ENCODE data around the gene FBN2. TPM values are rescaled to one million over a fixed set of nuclear protein-coding genes. Genes with fewer than 3 reads are reported as not detected.
"Not testable (repeated sequence)": the region's sequence is repeated elsewhere in the genome, so short reads cannot be mapped to it uniquely, and the experiment has no call there.

Gene FBN2
- total RNA-seq, 4 donors from 2014 or later = 0.24 to 1.3 (median 0.89) TPM

DNA sequence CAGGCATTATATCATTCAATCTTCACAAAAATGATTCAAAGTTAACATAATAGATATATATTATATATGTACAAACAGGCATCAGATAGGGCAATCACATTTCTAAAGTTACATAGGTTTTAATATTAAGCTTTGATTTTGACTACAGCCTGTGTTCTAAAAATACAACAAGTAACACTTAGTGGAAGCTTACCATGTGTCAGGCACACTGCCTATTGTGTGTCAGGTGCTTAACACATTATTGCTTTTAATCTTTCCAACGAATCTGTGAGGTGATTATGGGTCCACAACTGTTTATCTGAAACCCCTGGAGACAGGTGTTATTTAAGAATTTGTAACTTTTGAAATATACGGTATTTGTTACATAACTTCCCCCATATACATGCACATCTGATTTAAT, 25.2 kb downstream of the FBN2 start:
- no peak for TF ChIP-seq POLR2A (IDR thresholded peaks at IDR 0.05)
- TF ChIP-seq EP300 (IDR thresholded peaks at IDR 0.05) = no peak
- TF ChIP-seq, protein P1, sequence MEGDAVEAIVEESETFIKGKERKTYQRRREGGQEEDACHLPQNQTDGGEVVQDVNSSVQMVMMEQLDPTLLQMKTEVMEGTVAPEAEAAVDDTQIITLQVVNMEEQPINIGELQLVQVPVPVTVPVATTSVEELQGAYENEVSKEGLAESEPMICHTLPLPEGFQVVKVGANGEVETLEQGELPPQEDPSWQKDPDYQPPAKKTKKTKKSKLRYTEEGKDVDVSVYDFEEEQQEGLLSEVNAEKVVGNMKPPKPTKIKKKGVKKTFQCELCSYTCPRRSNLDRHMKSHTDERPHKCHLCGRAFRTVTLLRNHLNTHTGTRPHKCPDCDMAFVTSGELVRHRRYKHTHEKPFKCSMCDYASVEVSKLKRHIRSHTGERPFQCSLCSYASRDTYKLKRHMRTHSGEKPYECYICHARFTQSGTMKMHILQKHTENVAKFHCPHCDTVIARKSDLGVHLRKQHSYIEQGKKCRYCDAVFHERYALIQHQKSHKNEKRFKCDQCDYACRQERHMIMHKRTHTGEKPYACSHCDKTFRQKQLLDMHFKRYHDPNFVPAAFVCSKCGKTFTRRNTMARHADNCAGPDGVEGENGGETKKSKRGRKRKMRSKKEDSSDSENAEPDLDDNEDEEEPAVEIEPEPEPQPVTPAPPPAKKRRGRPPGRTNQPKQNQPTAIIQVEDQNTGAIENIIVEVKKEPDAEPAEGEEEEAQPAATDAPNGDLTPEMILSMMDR (IDR thresholded peaks at IDR 0.05) = no peak
- TF ChIP-seq POLR2AphosphoS5 (IDR thresholded peaks at IDR 0.05) = no peak
- H3K27me3 ChIP-seq = no peaks in the 10 kb centered on the region
- no peaks in the 10 kb centered on the region for H3K9me3 ChIP-seq
- WGBS = 65% methylated on average over 2 of the region's 2 CpGs
- H3K4me1 ChIP-seq = no peaks in the 10 kb centered on the region
- no peak for DNase-seq (ENCODE audit: low spot score in 2 of 2)
- no peak overlapping the region for H3K4me3 ChIP-seq
- no peaks in the 10 kb centered on the region for H3K36me3 ChIP-seq
- H3K27ac ChIP-seq = no peak overlapping the region

- no peak overlapping the region for H3K4me3 ChIP-seq
- H3K27ac ChIP-seq = no peak overlapping the region
- no peak for TF ChIP-seq POLR2AphosphoS5 (IDR thresholded peaks at IDR 0.05)
- no peak for TF ChIP-seq EP300 (IDR thresholded peaks at IDR 0.05)
- TF ChIP-seq, protein P1 (IDR thresholded peaks at IDR 0.05) = no peak
- TF ChIP-seq POLR2A (IDR thresholded peaks at IDR 0.05) = no peak
- no peaks in the 10 kb centered on the region for H3K9me3 ChIP-seq
- 91% methylated on average over 2 of the region's 2 CpGs for WGBS
- DNase-seq (ENCODE audit: low spot score in 2 of 2) = no peak
- H3K36me3 ChIP-seq = no peaks in the 10 kb centered on the region
- no peaks in the 10 kb centered on the region for H3K27me3 ChIP-seq
- H3K4me1 ChIP-seq = no peaks in the 10 kb centered on the region
These were observed 31.4 kb downstream of the FBN2 start for GRCh38 chr5:128506643-128507042.

GRCh38 chr5:128503727-128504126, 34.3 kb downstream of the FBN2 start:
- DNase-seq (ENCODE audit: low spot score in 2 of 2); H3K27me3 ChIP-seq; H3K36me3 ChIP-seq; H3K9me3 ChIP-seq; H3K27ac ChIP-seq; H3K4me3 ChIP-seq; H3K4me1 ChIP-seq: not testable (repeated sequence)
- WGBS = no CpG with 5 or more reads among the region's 1 CpG

DNA sequence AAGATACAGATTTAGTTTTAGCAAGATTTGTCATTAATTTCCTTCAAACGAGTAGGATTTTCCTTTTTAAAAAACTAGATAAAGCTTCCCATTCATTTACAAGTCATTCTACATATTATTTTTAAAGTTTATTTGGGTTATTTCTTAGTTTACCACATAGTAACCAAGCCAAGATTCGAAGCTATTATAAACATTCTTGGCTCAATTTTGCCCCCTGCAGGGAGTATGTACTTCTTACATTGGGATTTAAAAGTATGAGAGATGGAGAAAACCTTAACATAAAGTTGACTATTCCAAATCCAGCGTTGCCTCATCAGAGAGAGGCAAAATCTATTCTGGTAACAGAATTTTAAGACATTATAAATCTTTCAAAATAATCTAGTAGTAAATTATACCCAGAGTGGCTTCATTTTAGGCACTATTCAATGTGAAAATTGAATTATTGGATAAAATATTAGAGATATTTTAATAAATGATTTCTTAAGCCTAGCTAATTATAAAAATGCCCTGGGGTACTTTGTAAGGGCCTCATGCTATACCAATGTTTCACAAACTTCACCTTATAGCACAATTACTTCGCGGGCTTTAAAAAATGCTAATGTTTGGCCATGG, 39.1 kb downstream of the FBN2 start:
- DNase-seq (ENCODE audit: low spot score in 2 of 2) = no peak

GRCh38 chr5:128494516-128494915, 43.5 kb downstream of the FBN2 start:
- no peak overlapping the region for H3K27ac ChIP-seq
- 75% methylated on average over 1 of the region's 1 CpG for WGBS
- no peaks in the 10 kb centered on the region for H3K27me3 ChIP-seq
- DNase-seq (ENCODE audit: low spot score in 2 of 2) = no peak
- no peaks in the 10 kb centered on the region for H3K9me3 ChIP-seq
- no peak for TF ChIP-seq EP300 (IDR thresholded peaks at IDR 0.05)
- no peak for TF ChIP-seq POLR2A (IDR thresholded peaks at IDR 0.05)
- no peaks in the 10 kb centered on the region for H3K36me3 ChIP-seq
- H3K4me1 ChIP-seq = no peaks in the 10 kb centered on the region
- H3K4me3 ChIP-seq = no peak overlapping the region

More for the DNA sequence above, 39.1 kb downstream of the FBN2 start:
- 40% methylated on average over 5 of the region's 5 CpGs for WGBS
- no peak overlapping the region for H3K4me3 ChIP-seq
- H3K27me3 ChIP-seq = no peaks in the 10 kb centered on the region
- H3K36me3 ChIP-seq = no peaks in the 10 kb centered on the region
- no peaks in the 10 kb centered on the region for H3K9me3 ChIP-seq
- H3K4me1 ChIP-seq = no peaks in the 10 kb centered on the region
- TF ChIP-seq POLR2AphosphoS5 (IDR thresholded peaks at IDR 0.05) (no peak), POLR2A (IDR thresholded peaks at IDR 0.05) (no peak)
- TF ChIP-seq, protein P1 (IDR thresholded peaks at IDR 0.05) = peak in 1 of 2 donors; percentile 21
- no peak overlapping the region for H3K27ac ChIP-seq

DNA sequence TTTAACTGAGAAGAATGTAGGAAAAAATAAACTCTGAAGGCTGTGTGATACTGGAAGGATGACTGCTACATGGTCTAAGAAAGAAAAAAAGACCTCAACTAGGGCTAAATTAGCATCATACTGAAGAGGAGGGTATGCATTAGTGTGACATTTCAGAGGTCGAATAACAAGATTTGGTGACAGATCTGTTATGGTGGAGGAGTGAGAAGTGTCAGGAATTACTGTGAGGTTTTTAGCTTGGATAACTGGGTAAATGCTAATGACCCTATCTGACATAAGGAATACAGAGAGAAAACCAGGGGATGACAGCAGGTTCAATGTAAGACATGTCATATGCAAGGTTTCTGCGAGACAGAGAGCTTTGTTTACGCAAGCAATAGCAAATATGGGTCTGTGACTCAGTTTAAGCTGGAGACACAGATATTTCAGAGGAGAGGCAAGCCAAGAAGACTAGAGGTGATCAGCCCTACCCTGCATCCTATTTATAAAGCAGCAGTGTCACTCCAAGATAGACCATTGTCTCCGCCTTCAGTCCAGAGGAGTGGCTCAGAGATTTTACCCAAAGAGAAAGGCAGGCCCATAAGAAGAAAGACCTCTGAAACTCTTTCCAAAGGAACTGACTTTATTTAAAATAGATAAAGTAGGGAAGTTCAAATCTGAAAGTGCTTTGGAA, 44.3 kb downstream of the FBN2 start:
- Histone ChIP-seq H3K4me3 (no peak overlapping the region), H3K27me3 (no peaks in the 10 kb centered on the region), H3K9me3 (no peaks in the 10 kb centered on the region), H3K36me3 (no peaks in the 10 kb centered on the region), H3K4me1 (no peaks in the 10 kb centered on the region), H3K27ac (no peak overlapping the region)
- no peak for DNase-seq (ENCODE audit: low spot score in 2 of 2)
- WGBS = 94% methylated on average over 4 of the region's 4 CpGs
- no peak for TF ChIP-seq POLR2AphosphoS5 (IDR thresholded peaks at IDR 0.05)
- TF ChIP-seq POLR2A (IDR thresholded peaks at IDR 0.05) = no peak
- TF ChIP-seq EP300 (IDR thresholded peaks at IDR 0.05) = no peak
- TF ChIP-seq, protein P1 (IDR thresholded peaks at IDR 0.05) = no peak
